HG02571 (cell line): ENCODE measurements around the gene CC2D1B.
"Not testable (repeated sequence)": the region's sequence is repeated elsewhere in the genome, so short reads cannot be mapped to it uniquely, and the experiment has no call there.

Experiments
- ATAC-seq: cut with Tn5 transposase; IDR thresholded peaks from one replicate; pipeline ENCODE4 v1.9.1; 2021; ENCODE audit warnings: mild to moderate bottlenecking, moderate library complexity; ENCODE audit not compliant: unreplicated experiment

The CC2D1B gene, protein sequence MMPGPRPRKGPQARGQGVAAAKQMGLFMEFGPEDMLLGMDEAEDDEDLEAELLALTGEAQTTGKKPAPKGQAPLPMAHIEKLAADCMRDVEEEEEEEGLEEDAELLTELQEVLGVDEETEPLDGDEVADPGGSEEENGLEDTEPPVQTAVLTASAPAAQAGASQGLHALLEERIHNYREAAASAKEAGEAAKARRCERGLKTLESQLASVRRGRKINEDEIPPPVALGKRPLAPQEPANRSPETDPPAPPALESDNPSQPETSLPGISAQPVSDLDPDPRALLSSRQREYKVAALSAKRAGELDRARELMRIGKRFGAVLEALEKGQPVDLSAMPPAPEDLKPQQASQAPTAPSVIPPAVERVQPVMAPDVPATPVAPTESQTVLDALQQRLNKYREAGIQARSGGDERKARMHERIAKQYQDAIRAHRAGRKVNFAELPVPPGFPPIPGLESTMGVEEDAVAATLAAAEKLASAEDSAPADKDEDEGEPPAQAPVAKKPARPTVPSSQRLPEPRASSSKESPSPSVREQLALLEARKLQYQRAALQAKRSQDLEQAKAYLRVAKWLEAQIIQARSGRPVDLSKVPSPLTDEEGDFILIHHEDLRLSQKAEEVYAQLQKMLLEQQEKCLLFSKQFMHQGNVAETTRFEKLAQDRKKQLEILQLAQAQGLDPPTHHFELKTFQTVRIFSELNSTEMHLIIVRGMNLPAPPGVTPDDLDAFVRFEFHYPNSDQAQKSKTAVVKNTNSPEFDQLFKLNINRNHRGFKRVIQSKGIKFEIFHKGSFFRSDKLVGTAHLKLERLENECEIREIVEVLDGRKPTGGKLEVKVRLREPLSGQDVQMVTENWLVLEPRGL

DNA sequence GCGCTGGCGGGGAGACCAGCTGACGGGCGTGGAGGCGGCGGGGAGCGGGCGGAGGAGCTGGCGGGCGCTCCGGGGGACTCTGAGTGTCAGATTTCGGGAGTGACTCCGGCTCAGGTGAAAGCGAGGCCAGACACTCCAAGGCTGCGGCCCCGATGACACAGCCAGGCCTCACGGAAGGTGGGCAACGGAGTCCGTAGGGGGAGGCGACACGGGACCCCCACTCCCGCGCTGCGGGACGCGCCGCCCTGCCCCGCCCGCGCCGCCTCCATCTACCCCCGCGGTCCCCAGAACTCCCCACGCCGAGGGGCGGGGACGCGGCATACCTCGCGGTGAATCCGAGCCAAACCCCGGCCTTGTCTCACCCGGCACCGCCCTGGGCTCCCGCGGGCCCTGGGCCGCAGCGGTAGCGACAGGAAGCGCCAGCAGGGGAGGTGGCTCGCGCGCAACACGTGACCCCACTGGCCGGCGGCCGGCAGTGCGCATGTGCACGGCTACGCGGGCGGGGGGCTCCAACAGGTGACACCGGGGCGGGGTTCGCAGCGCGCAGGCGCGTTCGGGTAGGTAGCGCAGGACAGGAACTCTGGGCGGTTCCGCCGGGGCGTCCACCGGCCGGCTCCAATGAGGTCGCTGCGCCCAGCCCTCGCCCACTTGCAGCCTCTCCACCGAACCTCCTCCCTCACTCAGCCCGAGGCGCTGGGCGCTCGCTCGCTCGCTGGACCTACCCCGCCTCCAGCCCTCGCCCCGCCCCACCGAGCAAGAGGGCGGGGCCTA is at the start of gene CC2D1B:
Gene CC2D1B (minus strand): TSS at position 460 of the 771 bp plus-strand sequence. CDS start 1,585 bp downstream, outside the sequence.
- peak; percentile 86 for ATAC-seq

DNA sequence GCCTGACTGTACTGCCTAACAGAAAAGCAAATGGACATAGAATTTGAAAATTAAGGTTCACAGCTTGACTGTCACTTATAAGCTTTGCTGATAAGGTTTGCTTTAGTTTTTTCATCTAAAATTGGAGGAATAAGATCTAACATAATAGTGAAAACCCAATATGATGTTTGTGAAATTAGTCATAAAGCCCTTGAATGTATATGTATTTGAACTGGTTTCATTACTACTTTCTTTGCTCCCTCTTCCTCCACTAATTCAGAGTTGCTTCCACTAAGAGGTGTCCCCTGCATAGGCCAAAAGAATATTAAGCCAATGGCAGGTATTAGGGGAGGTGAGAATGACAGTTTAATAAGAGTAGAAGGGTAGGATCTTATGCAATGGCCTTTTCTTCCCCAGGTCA is 48.9 kb upstream of the CC2D1B start:
- no peak for ATAC-seq

DNA sequence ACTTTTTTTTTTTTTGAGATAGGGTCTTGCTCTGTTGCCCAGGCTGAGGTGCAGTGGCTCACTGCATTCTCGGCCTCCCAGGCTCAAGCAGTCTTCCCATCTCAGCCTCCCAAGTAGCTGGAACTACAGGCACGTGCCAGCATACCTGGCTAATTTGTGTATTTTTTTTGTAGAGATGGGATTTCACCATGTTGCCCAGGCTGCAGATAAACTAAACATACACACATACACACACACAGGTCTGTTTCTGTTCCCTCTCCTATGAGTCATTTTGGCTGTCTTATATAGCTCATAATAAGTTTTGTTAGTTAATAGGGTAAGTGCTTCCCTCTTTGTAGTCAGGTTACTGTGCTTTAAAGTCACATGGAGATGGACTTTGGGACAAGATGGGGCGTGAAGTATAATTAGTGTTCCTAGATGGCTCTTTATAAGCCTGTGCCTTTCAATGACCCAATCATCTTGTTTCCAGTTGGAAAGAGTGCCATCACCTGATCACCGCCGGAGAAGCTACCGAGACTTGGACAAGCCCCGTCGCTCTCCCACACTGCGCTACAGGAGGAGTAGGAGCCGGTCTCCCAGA is 47.5 kb upstream of the CC2D1B start:
- no peak for ATAC-seq

DNA sequence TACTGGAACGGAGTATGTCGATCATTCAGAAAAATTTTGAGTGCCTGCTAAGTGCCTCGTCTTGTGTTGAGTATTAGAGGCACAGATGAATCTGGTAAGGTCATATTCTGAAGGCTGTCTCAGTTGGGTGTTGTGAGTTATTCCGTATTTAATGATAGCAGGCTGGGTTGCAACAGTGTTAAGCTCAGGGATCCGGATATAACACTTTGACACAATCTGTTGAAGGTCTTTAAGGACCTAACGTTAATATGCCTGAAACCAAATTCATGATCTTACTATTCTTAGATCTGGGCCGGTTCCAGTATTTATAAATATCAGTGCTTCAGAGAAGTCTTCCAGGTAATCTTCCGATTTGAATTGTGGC is 39.0 kb upstream of the CC2D1B start:
- no peak for ATAC-seq

DNA sequence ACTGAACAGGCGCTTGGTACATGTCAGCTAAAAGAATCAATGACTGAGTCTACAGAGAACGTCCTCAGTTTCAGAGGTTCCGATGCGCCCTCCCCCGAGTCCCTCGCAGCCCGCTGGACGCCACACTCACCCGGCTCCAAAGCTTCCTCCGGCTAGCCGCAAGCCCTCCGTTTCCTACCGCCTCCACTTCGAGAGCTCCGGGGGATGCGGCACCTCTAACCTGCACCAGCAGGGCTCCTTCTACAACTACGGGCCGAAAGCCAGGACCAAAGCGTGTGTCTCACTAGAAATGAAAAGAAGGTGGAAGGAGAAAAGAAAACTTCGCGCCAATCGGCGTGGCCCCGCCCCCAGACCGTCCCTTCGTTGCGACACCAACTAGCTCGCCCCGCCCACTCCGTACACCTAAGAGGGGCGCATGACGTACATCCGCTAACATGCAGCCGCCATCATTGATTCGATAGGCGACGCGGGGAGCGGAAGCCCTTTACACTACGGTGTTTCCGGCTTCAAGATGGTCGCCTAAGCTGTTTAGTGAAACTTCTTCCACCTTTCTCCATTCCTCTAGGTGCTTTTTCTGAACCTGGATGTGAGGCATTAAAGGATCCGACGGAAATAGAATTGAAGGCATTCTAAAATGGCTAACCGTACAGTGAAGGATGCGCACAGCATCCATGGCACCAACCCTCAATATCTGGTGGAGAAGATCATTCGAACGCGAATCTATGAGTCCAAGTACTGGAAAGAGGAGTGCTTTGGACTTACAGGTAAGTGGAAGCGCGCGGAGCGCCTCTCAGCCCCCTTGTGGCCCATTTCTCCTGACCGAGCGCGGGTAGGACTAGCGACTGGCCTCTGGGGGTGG is 38.3 kb upstream of the CC2D1B start, which contains the start of the genes ORC1 and PRPF38A:
Gene ORC1 (minus strand): TSS at position 308 of the 859 bp plus-strand sequence. CDS start 2,200 bp downstream, outside the sequence.
Gene PRPF38A (plus strand): TSS at position 487 of the 859 bp plus-strand sequence. CDS start 148 bp downstream, at position 635.
- ATAC-seq = peak; percentile 90

DNA sequence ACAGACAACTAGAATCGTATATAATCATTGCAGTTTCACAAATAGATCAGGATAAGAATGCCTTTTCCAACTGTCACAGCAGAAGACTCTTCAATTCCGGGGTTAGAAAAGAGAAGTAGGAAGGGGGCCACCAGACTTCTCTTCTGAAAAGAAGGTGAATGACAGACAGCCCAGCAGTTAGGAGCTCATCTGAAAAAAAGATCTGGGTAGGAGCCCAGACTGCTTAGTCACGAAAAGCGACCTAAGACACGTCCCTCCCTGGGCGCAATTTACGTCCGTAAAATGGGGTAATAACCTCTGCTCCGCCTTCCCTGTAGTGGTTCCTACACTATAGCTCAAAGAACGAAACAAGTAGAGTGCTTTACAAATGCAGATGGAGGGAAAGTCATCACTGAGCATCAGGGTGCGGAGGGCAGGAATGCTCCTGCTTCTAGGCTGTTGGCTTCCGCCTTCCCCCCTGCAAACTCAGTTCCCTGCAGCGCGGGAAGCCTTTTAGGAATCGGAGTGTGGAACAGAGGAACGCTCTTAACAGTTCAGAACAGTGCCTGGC is 37.6 kb upstream of the CC2D1B start:
- peak; percentile 29 for ATAC-seq

DNA sequence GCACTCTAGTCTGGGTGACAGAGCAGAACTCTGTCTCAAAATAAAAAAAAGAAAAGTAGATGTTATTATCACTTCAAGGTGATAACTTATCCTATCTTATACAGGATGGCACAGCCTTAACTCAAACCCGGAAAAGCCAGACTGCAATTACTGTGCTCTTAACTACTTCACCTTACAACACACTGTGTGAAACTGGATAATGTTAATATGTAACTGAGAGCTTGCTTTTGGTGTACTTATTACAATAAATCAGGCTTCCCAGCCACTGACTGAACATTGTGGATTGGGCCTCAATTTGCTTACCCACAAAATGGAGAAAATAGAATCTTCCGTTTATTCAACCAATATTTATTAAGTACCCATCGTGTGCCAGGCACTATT is 36.8 kb upstream of the CC2D1B start:
- ATAC-seq = no peak

DNA sequence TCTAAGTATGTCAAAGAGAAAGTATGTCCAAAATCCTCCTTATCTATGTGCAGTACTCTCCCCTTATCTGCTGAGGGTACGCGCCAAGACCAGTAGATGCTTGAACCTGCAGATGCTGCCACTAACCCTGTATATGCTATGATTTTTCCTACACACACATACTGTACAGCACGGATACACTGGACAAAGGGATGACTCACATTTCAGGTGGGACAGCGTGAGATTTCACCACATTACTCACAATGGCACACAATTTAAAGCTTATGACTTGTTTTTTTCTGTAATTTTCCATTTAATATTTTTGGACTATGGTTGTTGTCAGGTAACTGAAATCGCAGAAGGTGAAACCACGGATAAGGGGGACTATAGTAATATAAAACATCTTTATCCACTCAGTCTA is 34.1 kb upstream of the CC2D1B start:
- ATAC-seq = no peak

DNA sequence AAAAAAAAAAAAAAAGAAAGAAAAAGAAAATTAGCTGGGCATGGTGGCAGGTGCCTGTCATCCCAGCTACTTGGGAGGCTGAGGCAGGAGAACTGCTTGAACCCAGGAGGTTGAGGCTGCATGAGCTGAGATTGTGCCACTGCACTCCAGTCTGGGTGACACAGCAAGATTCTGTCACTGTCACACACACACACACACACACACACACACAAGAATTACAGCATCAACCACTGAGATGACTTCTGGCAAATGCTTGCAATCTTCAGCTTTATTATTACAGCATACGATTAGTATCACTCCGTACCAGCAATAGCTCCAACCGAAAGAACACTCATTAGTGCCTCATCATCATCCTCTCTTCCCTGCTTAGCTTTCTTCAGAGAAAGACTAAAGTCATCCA is 33.6 kb upstream of the CC2D1B start:
- ATAC-seq = no peak

DNA sequence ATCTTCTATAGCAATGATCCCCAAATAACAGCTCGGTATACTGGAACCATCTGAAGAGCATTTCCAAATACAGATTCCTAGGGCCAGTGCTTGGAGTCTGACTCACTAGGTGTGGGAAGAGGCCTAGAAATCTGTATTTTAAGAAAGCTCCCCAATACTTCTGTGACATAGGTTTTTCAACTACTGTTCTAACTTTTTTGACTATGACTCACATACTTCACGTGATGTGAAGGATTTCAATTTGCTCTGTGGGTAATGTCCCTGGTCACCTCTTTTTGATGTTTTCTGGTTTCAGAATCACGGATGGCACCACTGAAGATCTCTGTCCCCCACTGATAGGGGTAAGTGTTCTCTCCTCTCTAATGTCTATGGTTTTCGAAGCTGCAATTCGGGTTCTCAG is 27.2 kb upstream of the CC2D1B start:
- ATAC-seq = no peak

DNA sequence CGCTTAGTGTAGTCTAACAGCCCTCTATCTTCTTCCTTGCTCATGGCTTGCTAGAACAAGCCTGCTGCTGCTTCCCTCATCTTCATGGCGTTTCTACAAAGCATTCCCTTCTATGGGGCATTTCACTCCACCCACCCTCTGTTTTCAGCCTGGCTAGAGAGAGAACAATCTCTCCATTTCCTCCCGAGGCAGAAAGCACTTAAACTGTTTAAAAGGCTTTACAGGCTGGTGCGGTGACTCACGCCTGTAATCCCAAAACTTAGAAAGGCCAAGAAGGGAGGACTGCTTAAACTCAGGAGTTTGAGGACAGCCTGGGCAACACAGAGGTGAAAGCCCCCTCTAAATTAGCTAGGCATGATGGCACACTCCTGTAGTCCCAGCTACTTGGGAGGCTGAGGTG is 20.5 kb upstream of the CC2D1B start:
- ATAC-seq = no peak

DNA sequence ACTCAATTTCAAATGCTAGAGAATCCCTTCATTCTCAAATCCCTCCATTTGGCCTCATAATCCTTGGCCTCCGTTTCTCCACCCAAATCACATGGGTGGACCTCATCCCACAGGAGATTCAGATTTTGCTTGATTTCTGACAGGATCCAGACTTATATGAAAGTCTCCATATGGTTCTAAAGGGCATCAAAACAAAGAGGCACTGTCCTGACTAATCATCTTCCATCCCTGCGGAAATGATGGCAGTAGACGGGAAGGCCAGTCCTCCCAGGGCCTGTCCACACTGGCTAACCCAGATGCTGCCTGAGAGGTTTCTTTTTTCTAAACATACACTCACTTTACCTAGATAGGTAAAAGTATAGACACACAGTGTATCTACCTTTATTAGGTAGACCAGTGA is 19.4 kb upstream of the CC2D1B start:
- ATAC-seq = no peak

DNA sequence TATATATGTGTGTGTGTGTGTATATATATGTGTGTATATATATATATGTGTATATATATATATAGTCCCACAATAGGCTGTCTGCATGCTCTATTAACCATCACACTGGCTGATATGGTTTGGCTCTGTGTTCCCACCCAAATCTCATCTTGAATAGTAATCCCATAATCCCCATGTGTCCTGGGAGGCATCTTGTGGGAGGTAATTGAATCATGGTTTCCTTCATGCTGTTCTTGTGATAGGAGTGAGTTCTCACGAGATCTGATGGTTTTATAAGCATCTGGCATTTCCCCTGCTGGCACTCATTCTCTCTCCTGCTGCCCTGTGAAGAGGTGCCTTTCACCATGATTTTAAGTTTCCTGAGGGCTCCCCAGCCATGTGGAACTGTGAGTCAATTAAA is 3.8 kb upstream of the CC2D1B start:
- not testable (repeated sequence) for ATAC-seq

DNA sequence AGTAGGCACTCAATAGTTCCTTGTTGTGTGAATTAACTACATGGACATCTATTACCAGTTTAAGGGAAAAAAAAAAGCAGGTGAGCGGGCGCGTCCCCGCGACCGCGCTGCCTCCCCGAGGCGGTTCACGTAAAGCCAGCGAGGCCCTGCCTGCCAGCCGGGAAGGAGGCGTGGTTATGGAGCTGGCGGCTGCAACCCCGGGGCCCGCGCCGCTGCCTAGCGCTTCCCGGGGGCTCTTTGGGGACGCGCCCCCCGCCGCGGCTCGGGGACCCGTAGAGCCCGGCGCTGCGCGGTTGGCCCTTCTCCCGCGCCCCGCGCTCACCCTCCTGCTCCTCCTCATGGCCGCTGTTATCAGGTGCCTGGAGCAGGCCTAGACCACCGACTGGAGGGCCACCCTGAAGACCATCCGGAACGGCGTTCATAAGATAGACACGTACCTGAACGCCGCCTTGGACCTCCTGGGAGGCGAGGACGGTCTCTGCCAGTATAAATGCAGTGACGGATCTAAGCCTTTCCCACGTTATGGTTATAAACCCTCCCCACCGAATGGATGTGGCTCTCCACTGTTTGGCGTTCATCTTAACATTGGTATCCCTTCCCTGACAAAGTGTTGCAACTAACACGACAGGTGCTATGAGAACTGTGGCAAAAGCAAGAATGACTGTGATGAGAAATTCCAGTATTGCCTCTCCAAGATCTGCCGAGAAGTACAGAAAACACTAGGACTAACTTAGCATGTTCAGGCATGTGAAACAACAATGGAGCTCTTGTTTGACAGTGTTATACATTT is 2.6 kb upstream of the CC2D1B start:
- ATAC-seq = no peak

DNA sequence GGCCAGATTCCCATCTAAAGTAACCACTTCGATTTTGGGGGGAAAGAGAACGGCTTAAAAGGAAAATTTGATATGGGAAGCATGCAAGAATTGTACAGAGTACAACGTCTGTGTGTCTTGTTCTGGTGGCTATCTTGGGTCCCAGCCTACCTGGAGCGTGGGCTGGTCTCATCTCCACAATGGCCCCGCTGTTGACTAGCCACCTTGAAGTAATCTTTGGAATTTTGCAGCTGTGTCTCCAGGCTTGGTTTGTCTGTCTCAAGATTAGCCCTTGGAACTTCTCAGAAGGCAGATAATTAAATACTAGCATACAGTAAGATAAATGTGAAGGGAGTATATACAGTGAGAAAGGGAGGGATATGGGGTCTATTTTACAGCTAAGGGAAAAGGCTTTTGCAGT is 1.3 kb upstream of the CC2D1B start:
- ATAC-seq = no peak

DNA sequence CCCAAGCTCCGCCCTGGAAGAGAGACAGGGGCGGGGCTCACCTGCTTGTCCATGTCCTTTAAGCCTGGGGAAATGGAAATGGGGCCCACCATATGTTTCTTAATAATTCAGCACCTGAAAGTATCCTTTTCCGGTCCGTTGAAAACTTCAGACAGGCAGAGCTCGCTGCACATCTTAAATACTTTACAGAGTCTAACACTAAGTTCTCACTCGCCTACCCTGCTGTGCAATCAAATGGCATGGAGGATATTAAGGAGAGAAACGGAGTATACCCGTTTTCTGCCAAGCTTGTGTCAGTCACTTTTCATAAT is 467 bp upstream of the CC2D1B start:
- ATAC-seq = no peak

DNA sequence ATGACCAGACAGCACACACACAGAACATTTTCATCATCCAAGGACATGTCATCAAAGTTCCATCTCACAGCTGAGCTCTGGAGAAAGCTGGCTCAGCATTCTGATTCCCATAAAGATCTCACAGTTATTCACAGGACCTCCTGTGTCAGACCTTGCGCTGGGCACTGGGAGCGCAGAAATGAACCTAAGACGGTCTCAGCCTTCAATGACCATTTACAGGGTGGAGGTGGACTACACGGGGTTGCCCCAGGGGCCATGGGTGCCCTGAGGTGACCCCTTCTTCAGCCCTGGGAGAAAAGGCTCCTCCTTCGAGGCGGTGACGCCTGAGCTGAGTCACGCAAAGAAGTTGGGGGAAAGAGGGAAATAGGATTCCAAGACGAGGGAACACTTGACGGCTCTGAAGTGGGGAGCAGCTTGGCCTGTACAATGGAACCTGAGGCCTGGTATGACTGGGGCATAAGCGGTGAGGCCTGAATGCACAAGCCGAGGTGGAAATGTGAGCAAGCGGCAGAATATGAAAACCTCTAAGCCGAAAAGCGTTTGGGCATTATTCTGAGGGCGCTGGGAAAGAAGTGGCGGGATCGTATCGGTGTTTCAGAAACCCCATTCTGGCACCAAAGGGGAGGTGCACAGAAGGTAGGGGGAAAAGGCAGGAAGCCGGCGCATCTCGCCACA is 797 bp downstream of the CC2D1B start:
- no peak for ATAC-seq

DNA sequence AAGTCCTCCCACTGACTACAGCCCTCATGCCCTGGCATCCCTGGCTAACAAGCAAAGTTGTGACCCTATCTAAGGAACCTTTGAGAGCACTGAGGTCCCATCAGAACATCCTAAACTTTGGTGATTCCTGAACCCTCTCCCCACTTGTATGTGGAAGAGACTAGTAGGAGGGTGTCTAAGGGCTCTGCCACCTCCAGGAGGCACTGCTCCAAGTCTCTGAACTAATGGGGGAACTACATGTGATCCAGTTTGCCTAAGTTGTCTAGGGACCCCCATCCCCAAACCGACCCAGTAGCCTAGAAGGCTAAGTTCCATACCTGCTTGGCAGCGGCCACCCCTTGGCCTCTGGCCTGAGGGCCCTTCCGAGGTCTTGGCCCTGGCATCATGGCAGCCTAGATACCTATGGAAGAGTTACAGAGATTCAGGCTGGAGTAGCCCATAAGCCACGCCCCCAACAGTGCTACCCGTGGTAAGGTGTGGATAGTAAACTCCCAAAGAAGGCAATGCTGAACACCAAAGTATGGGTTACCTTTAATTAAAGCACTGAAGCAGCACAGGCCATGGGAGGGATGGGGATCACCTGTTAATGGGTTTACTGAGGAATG is 1.7 kb downstream of the CC2D1B start:
- ATAC-seq = no peak
